Immature natural killer cell (primary cell): ENCODE data around the gene RAB15. TPM values are rescaled to one million over a fixed set of nuclear protein-coding genes. Genes with fewer than 3 reads are reported as not detected.

Experiments used
- DNase-seq, 3 donors: peaks; one replicate each; pipeline ENCODE4 v3.0.0; 2022; ENCODE audit warnings: mixed read lengths in 1 of 3
- H3K27ac Mint-ChIP-seq, 6 donors: one replicate each; pipeline ENCODE4 v1.8.0; 2020; ENCODE audit warnings: mixed read lengths in 6 of 6, mild to moderate bottlenecking in 5 of 6, inconsistent platforms in 4 of 6, moderate library complexity in 3 of 6
- H3K27me3 Mint-ChIP-seq, 3 donors: one replicate each; pipeline ENCODE4 v1.8.0; 2020 to 2021; ENCODE audit warnings: low read depth in 3 of 3, mild to moderate bottlenecking in 3 of 3, mixed read lengths in 3 of 3, moderate library complexity in 3 of 3, inconsistent platforms in 1 of 3
- H3K36me3 Mint-ChIP-seq, 3 donors: one replicate each; pipeline ENCODE4 v1.8.0; 2020; ENCODE audit warnings: mixed read lengths in 3 of 3, inconsistent platforms in 2 of 3, mild to moderate bottlenecking in 2 of 3
- H3K4me1 Mint-ChIP-seq, 2 donors: one replicate each; pipeline ENCODE4 v1.8.0; 2020; ENCODE audit warnings: inconsistent platforms in 2 of 2, mild to moderate bottlenecking in 2 of 2, mixed read lengths in 2 of 2, moderate library complexity in 1 of 2
- H3K4me3 Mint-ChIP-seq, 5 donors: one replicate each; pipeline ENCODE4 v1.8.0; 2020; ENCODE audit warnings: mild to moderate bottlenecking in 5 of 5, mixed read lengths in 5 of 5, inconsistent platforms in 3 of 5, moderate library complexity in 3 of 5
- H3K9me3 Mint-ChIP-seq, 6 donors: one replicate each; pipeline ENCODE4 v1.8.0; 2020; ENCODE audit warnings: mild to moderate bottlenecking in 6 of 6, mixed read lengths in 6 of 6, inconsistent platforms in 4 of 6, moderate library complexity in 3 of 6
- polyA plus RNA-seq, 3 donors: library from polyadenylated mRNA; unstranded; fragments of 300-500 nt; fragmentation: Illumina TruSeq; gene quantifications; one replicate each; pipeline ENCODE4 v1.2.3, GENCODE V29; 2021

Gene RAB15
- polyA plus RNA-seq, 3 donors from 2014 or later: 0.52 to 1.2 (median 1.1) TPM

DNA sequence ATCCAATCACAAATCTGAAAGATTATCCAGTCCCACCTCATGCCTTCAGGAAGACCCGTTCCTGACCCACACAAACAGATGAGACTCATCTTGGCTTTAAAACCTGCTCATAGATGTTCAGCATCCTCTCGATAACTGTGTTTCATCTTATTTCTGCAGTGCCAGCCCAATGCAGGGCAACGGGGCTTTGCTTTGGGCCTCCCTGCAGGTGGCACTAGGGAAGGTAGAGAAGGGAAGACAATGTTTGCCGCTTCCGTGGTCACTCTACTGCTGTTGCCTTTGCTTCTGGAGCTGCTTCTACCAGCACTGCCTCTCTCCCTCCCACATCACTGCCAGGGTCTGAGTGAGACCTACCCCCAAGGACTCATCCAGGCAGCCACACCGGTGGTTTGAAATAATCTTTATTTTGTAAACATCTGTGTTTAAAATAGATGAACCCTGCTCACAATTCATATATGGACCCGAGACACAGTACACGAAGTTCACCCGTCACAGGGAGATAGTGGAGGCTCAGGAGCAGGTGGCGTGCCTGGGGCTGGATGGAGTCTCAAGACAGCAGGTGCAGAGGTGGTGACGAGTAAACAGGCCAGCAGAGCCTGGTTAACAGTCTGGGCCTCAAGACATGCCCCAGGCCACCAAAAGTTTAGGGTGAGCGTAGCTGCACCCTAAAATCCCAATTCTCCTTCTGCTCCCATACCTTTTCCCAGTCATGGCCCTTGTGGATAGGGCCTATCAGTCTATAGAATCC lies 26.5 kb downstream of the RAB15 start:
- no peak overlapping the region for H3K4me3 Mint-ChIP-seq
- H3K4me1 Mint-ChIP-seq: peaks cover 32 to 36% of the 10 kb centered on the region in 2 donors
- H3K36me3 Mint-ChIP-seq: peaks cover 0 to 21% (median 6%) of the 10 kb centered on the region in 3 donors
- H3K27me3 Mint-ChIP-seq: no peaks in the 10 kb centered on the region
- no peak for DNase-seq
- H3K9me3 Mint-ChIP-seq: no peaks in the 10 kb centered on the region
- peak overlapping the region in 2 of 6 donors; percentile 8 to 61 for H3K27ac Mint-ChIP-seq

DNA sequence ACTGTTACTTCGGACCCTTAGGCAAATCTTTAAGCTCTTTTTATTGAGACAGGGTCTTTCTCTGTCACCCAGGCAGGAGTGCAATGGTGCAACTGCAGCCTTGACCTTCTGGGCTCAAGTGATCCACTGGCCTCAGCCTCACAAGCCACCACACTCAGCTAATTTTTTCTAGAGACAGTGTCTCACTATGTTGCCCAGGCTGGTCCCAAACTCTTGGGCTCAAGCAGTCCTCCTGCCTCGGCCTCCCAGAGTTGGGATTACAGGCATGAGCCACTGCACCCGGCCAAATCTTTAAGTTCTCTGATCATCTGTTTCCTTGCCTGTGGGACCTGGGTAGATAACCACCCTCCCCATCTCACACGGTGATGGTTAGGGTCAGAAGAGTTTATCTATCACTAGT lies 27.3 kb downstream of the RAB15 start:
- Mint-ChIP-seq H3K36me3 (peaks cover 4 to 23% (median 10%) of the 10 kb centered on the region in 3 donors), H3K27me3 (no peaks in the 10 kb centered on the region), H3K9me3 (no peaks in the 10 kb centered on the region), H3K27ac (no peak overlapping the region), H3K4me3 (no peak overlapping the region), H3K4me1 (peaks cover 35 to 42% of the 10 kb centered on the region in 2 donors)
- DNase-seq: no peak

DNA sequence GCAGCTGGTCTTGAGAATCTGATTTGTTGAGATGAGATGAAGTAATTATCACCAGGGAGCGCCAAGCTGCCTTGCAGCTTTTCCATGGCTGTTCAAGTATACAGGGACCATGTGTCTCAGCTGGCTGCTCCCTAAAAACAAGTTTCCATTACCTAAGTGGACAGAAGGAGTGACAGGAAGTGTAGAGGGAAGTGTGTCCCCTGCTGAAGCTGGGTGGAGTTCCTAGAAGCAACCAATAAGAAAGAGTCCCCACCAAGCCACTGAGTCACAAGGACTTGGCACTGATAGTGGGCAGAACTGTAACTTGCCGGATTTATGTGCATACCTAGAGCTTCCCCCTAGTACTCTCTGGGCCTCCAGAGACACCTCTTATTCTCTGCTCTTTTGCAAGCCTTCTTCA lies 28.1 kb downstream of the RAB15 start:
- DNase-seq: no peak
- peaks cover 35 to 42% of the 10 kb centered on the region in 2 donors for H3K4me1 Mint-ChIP-seq

DNA sequence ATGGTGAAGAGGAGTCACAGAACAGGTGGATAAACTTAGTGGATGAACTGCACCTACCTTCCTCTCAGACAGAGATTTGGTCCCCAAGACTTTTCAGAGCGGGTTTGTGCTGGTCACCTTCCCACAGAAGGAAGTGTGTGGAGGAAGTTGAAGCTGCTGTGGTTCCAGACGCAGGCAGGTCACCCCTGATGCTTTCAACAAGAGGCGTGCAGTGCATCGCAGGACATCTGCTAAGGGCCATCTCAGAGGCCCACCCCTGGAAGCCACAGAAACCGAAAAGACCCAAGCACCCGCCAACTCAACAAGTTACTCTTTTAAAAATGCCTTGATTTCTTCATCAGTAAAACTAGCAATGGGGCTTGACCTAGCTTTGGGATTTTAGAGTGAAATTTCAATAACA lies 28.6 kb downstream of the RAB15 start:
- peaks cover 35 to 47% of the 10 kb centered on the region in 2 donors for H3K4me1 Mint-ChIP-seq
- H3K27me3 Mint-ChIP-seq: no peaks in the 10 kb centered on the region
- peaks cover 4 to 31% (median 8%) of the 10 kb centered on the region in 3 donors for H3K36me3 Mint-ChIP-seq
- peak overlapping the region; percentile 37 to 77 (median 58) for H3K27ac Mint-ChIP-seq
- DNase-seq: no peak
- H3K9me3 Mint-ChIP-seq: no peaks in the 10 kb centered on the region
- peak overlapping the region in 2 of 5 donors; percentile 23 to 44 for H3K4me3 Mint-ChIP-seq

More for the DNA sequence above, 28.1 kb downstream of the RAB15 start:
- no peaks in the 10 kb centered on the region for H3K27me3 Mint-ChIP-seq
- peaks cover 4 to 28% (median 8%) of the 10 kb centered on the region in 3 donors for H3K36me3 Mint-ChIP-seq
- no peaks in the 10 kb centered on the region for H3K9me3 Mint-ChIP-seq
- H3K4me3 Mint-ChIP-seq: peak overlapping the region in 2 of 5 donors; percentile 28 to 44
- peak overlapping the region in 5 of 6 donors; percentile 23 to 77 (median 46) for H3K27ac Mint-ChIP-seq

DNA sequence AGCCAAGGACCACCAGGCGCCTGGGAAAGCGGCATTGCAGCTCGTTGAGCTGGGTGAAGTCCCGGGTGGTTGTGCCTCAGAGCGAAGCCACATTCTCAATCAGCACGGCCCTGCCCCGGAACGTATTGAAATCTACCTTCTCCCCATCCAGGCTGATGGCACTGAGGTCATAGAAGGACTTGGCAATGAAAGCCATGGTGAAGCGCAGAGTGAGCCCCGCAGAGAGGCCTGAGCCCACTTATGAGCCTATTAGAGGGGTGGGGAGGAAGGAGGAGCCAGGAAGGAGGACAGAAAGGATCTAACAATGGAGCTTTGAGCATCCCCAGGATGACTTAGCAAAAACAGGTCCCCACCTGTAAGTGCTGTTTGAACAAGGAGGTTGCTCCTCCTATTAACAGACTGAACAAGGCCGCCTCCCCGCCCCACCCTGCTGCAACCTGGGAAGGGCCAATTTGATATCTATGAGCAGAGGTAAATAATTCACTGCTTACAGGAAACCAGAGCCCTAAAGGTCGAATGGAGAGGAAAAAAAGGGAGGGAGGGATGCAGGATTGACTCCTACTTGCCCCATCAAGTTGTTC lies 29.5 kb downstream of the RAB15 start, which contains the start of gene GPX2:
TSS of gene GPX2 (minus strand) at position 215 of the 581 bp plus-strand sequence. CDS start at position 196, 19 bp downstream.
- Mint-ChIP-seq H3K27me3 (peaks cover 0 to 2% (median 0%) of the 10 kb centered on the region in 3 donors), H3K9me3 (no peaks in the 10 kb centered on the region), H3K36me3 (peaks cover 7 to 31% (median 13%) of the 10 kb centered on the region in 3 donors), H3K27ac (peak within 1 kb of the TSS; percentile 29 to 77 (median 59)), H3K4me3 (peak within 1 kb of the TSS in 2 of 5 donors; percentile 23 to 44), H3K4me1 (peaks cover 39 to 52% of the 10 kb centered on the region in 2 donors)
- no peak for DNase-seq

DNA sequence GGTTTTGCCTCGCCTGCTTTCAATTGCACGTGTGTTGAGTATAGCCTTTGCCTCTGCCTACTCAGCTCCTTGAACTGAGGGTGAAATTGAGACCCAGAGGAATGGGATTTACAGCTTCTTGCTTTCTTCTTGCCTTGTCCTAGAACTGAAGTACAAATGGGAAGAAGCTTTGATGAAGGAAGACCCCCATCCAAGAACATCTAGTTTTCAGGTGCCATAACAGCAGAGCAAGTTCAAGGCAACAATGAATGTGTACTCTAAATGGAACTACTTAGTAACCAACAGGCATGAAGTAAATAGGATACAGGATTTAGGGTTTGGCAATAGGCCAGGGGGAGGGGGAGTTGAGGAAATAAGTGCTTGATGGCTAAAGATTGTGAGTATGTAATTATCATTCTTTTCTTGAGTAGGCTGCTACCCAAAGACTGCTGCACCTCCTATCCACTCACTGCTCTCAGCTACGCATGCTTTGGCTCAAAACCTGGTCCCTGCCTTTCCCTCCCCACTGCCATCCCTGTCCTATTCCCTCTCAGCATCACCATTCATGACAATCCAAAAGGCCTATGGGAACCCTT lies 31.7 kb downstream of the RAB15 start:
- peak overlapping the region in 3 of 6 donors; percentile 45 to 76 (median 58) for H3K27ac Mint-ChIP-seq
- peaks cover 0 to 2% (median 0%) of the 10 kb centered on the region in 3 donors for H3K27me3 Mint-ChIP-seq
- H3K4me3 Mint-ChIP-seq: no peak overlapping the region
- no peaks in the 10 kb centered on the region for H3K9me3 Mint-ChIP-seq
- no peak for DNase-seq
- peaks cover 9 to 23% (median 15%) of the 10 kb centered on the region in 3 donors for H3K36me3 Mint-ChIP-seq
- peaks cover 56 to 65% of the 10 kb centered on the region in 2 donors for H3K4me1 Mint-ChIP-seq

DNA sequence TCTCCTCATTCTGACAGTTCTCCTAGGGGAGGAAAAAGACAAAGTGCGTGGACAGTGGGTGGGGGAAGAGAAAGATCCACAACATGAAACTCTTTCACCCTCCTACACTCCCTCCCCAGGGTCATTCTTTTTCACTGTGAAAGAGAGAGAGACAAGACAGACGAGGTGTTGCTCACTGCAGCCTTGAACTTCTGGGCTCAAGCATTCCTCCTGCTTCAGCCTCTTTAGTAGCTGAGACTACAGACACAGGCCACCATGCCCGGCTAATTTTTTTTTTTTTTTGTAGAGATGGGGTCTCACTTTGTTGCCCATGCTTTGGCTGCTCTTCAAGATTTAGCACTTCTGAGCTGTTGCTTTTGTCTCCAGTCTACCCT lies 32.3 kb downstream of the RAB15 start:
- Mint-ChIP-seq H3K27me3 (peaks cover 0 to 2% (median 0%) of the 10 kb centered on the region in 3 donors), H3K4me1 (peaks cover 55 to 69% of the 10 kb centered on the region in 2 donors), H3K9me3 (no peaks in the 10 kb centered on the region), H3K4me3 (no peak overlapping the region), H3K36me3 (peaks cover 9 to 22% (median 15%) of the 10 kb centered on the region in 3 donors), H3K27ac (peak overlapping the region in 3 of 6 donors; percentile 52 to 58 (median 57))
- no peak for DNase-seq

DNA sequence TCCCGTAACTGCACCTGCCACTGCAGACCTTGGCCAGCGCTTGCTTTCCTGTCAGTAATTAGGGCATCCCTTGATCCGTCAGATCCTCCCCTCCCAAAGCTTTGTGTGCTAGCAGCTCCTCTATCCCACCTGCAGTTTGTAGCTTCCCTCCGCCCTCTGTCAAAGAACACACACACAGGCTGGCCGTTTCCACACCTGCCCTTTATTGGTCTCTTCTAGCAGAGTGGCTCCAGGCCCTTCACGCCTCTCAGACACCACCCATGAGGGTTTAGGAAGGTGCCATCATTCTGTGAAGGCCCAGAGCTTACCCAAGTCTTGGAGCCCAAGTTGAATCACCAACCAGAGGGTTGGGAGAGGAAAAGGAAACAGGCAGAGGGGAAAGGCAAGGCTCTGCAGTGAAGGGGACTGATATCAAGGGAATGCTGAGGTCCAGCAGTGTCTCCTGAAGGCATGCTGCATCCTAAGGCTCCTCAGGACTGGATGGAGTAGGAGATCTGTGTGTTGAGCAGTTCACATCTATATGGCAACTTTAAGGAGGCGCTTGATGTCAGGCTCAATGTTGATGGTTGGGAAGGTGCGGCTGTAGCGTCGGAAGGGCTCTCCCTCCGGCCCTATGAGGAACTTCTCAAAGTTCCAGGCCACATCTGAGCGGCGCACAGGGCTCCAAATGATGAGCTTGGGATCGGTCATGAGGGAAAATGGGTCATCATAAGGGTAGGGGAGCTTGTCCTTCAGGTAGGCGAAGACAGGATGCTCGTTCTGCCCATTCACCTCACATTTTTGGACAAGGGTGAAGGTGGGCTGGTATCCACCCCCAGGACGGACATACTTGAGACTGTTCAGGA lies 32.9 kb downstream of the RAB15 start:
- peaks cover 13 to 28% (median 15%) of the 10 kb centered on the region in 3 donors for H3K36me3 Mint-ChIP-seq

DNA sequence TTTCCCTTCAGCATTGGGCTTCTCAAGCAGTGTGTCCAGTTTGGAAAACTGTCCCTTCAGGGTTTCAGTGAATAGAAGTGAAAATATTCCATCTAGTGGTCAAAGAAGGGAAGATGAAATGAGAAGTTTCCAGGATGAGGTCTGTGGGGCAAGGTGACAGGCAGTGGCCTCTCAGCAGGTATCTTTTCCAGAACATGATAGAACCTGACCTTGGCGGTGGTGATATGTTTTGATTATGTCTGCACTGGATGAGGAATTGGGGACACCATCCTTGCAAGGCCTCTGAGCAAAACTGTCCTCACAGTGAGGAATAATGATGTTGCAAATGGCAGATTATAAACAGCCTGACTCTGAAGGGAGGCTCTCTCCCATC lies 34.3 kb downstream of the RAB15 start:
- Mint-ChIP-seq H3K4me3 (no peak overlapping the region), H3K27ac (peak overlapping the region in 5 of 6 donors; percentile 34 to 77 (median 65)), H3K27me3 (peaks cover 0 to 2% (median 0%) of the 10 kb centered on the region in 3 donors), H3K4me1 (peaks cover 41 to 57% of the 10 kb centered on the region in 2 donors), H3K9me3 (no peaks in the 10 kb centered on the region), H3K36me3 (peaks cover 14 to 30% (median 15%) of the 10 kb centered on the region in 3 donors)
- no peak for DNase-seq

More for the DNA sequence above, 32.9 kb downstream of the RAB15 start:
- DNase-seq: no peak
- H3K4me3 Mint-ChIP-seq: no peak overlapping the region
- H3K9me3 Mint-ChIP-seq: no peaks in the 10 kb centered on the region
- peaks cover 0 to 2% (median 0%) of the 10 kb centered on the region in 3 donors for H3K27me3 Mint-ChIP-seq
- H3K4me1 Mint-ChIP-seq: peaks cover 55 to 69% of the 10 kb centered on the region in 2 donors
- H3K27ac Mint-ChIP-seq: peak overlapping the region in 5 of 6 donors; percentile 52 to 69 (median 62)

DNA sequence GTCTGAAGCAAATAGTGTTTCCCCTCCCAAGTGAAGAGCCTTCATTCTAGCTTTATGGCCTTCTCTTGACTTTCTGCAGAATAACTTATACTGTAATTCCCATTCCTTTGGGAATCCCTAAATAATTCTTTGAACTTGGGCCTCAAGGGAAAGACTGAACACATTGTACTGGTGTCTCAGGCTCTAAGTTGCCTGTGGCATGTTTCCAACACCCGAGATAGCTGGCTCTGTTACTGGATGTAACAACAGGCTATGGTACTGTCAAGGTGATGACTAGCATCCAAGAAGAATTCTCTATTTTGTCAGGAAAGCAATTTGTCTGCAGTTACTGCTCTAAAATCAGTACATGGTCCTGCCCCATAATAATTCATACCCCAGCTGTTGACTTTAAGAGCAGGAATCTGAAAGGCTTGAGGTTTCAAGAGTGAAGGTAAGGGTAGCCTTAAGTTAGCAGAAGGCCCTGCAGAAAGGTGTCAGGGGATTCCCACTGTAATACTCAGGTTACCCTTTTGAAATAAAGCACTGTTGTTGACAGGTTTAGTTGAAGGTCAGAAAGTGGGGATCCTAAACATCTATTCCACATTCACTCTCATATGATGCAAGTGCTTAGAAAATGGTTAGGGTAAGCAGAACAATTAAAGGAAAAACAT lies 34.8 kb downstream of the RAB15 start:
- Mint-ChIP-seq H3K27me3 (peaks cover 0 to 2% (median 0%) of the 10 kb centered on the region in 3 donors), H3K4me3 (no peak overlapping the region), H3K36me3 (peaks cover 14 to 33% (median 15%) of the 10 kb centered on the region in 3 donors), H3K9me3 (no peaks in the 10 kb centered on the region), H3K4me1 (peaks cover 37 to 52% of the 10 kb centered on the region in 2 donors), H3K27ac (peak overlapping the region; percentile 34 to 77 (median 54))
- no peak for DNase-seq

DNA sequence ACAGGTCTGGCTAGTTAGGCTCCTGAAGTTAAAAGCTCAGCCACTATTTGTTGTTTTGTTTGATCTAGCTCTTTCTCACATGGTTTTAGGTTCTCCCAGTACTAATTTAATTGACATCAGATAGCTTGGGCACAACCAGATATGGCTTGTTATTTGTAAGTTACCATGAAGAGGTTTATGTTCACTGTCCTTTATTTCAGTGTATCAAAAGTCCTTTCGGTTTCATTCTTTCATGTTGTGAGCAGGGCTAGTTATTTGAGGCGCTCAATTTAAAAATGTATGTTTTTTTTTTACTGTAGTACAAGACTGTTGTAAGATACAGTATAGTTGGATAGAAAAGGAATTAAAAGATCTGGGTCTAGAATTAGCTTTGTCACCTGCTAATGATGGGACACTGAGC lies 36.6 kb downstream of the RAB15 start:
- no peaks in the 10 kb centered on the region for H3K9me3 Mint-ChIP-seq
- H3K4me1 Mint-ChIP-seq: peaks cover 41 to 57% of the 10 kb centered on the region in 2 donors
- H3K27me3 Mint-ChIP-seq: peaks cover 0 to 2% (median 0%) of the 10 kb centered on the region in 3 donors
- peak overlapping the region; percentile 74 to 93 (median 86) for H3K27ac Mint-ChIP-seq
- peak overlapping the region; percentile 54 to 83 (median 75) for H3K4me3 Mint-ChIP-seq
- H3K36me3 Mint-ChIP-seq: peaks cover 13 to 36% (median 14%) of the 10 kb centered on the region in 3 donors
- DNase-seq: peak in 2 of 3 donors; percentile 4 to 8

DNA sequence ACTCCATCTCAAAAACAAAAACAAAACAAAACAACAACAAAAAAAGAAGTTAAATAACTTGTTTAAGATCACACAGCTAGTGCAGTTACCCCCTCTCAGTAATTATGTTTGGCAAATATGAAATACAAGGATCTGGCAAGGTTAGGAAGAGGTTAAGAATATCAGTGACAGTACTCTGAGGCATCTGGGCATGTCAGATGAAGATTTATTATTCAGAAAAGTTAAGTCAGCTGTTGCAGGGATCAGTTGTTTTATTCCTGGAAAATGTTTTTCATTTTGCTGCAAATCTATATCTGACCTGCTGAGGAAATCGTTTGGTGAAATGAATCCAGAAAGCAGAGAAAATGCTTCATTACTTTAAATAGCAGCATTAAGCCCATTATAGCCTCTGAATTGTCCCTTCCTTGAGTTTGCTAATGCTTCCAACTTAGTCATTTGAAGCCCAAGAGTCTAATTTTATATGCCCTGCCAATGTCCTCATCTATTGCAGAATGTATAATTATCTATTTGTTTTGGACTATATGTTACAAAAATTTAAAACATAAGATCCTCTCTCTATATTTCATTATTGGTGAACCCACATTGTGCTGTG lies 37.7 kb downstream of the RAB15 start:
- Mint-ChIP-seq H3K36me3 (peaks cover 11 to 36% (median 12%) of the 10 kb centered on the region in 3 donors), H3K27ac (peak overlapping the region in 5 of 6 donors; percentile 9 to 87 (median 55)), H3K27me3 (peaks cover 0 to 2% (median 0%) of the 10 kb centered on the region in 3 donors), H3K4me1 (peaks cover 40 to 51% of the 10 kb centered on the region in 2 donors), H3K9me3 (no peaks in the 10 kb centered on the region), H3K4me3 (no peak overlapping the region)
- no peak for DNase-seq
